ENCODE results near the gene FPGS.

FPGS gene

DNA sequence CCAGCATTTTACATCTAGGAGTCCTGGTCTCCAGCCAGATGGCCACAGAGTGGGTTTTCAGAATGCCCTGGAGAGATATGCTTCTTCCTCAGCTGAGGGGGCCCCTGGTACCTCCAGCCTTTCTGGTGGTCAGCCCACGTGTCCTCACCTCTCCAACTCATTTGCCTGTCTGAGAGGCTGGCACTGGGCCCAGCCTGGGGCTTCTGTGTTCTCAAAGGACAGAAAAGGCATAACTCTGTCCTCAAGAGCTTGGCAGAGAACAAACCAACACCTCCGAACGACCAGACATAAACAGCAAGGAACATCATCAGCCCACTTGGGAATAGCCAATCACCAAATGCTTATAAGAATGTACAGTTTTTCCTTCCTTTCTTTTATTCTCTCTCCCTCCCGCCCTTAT lies 34.7 kb downstream of the FPGS start:
- TF ChIP-seq, protein P1, sequence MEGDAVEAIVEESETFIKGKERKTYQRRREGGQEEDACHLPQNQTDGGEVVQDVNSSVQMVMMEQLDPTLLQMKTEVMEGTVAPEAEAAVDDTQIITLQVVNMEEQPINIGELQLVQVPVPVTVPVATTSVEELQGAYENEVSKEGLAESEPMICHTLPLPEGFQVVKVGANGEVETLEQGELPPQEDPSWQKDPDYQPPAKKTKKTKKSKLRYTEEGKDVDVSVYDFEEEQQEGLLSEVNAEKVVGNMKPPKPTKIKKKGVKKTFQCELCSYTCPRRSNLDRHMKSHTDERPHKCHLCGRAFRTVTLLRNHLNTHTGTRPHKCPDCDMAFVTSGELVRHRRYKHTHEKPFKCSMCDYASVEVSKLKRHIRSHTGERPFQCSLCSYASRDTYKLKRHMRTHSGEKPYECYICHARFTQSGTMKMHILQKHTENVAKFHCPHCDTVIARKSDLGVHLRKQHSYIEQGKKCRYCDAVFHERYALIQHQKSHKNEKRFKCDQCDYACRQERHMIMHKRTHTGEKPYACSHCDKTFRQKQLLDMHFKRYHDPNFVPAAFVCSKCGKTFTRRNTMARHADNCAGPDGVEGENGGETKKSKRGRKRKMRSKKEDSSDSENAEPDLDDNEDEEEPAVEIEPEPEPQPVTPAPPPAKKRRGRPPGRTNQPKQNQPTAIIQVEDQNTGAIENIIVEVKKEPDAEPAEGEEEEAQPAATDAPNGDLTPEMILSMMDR (IDR thresholded peaks at IDR 0.05): no peak

DNA sequence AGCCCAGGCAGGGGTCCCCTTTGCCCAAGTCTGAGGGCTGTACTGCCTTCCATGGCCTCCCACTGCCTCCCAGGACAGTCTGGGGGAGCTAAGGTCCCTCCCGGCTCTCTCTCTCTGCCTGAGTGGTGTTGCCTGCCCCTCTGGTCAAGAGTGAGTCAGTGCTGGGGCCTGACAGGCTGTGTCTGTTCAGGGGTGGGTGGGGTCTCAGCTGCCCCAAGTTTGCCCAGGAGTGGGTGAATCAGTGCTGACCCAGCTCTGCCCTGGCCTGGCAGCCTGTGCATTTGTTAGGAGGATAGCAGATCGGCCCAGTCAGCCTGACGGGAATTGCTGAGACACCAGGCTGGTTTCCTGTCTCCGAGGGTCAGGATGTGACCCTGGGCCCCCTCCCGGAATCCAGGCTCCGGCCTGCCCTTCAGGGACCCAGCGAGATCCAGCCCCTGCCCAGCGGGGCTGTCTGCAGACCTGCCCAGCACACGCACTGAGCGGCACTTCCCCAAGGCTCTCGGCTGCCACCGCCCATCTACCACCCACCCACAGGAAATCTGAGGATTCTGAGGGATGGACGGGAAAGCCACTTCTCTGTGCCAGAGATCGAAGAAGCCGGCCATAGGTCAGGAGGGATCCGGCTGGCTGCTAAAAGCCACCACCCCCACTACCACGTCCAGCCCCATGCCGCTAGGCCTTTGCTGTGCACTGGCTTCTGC lies 35.8 kb downstream of the FPGS start:
- TF ChIP-seq, protein P1 (IDR thresholded peaks at IDR 0.05): no peak

DNA sequence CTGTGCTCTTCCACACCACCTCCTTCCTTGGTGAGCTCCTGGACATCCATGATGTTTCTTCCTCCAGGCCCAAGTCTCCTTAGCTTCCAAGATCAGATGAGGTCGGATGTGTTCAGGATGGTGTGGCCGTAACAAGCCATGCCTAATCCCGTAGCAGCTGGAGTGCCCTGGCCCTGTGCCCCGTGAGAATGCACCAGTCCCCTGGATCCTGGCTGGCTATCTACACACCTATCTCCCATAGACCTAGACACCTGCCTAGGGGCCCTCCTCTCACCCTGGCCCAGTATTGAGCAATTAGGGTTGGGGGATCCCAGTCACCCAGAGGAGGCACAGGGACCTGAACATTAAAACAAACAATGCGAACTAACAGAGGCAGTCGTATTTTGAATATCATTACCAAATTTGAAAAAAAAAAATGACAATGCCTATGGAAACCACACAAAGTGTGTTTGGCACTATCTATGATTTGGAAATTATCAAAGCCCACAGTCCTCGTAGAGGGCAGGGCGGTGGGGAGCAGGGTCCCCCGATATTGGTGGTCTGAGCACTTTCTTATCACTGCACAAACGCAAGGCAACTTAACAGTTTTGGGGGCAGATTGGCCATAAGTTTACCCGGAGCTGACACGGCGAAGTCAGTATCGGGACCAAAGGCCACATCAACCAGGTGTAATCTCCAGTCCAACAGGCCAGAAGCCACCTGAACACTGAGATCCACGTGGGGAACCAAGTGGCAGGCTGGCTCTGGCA lies 38.6 kb downstream of the FPGS start:
- TF ChIP-seq, protein P1 (IDR thresholded peaks at IDR 0.05): no peak

- TF ChIP-seq, protein P1 (IDR thresholded peaks at IDR 0.05): no peak
These were observed 42.2 kb downstream of the FPGS start for GRCh38 chr9:127844821-127845359.

DNA sequence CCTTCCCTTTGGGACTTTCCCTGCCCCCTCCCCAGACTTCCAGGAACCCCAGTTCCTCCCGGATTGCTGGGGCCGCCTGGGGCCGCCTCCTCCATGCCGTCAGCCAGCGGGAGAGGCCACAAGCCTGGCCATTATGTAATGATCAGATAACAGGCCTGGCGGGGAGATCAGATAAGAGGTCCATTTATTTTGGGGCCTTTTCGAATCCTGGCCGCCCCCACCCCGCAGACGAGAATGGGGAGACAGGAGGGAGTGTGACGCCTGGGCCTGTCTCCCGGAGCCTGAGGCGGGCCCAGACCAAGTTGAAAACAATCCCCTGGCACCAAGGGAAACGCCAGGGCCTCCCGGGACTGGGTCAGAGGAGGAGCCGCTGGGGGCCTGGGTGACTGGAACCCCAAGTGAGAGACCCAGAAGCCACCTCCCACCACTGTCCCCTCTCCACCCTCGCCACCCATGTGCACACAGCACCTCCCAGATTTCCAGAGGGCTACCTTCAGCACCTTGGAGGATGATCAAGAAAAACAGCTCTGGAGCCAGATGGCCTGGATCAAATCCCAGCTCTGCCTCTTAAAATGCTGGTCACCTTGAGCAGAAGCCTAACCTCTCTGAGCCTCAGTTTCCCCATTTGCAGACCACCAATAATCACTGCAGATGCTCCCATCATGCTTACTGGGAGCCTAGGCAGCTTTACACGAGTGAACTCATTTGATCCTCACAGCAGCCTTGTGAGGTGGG lies 43.9 kb downstream of the FPGS start:
- TF ChIP-seq, protein P1 (IDR thresholded peaks at IDR 0.05): no peak

DNA sequence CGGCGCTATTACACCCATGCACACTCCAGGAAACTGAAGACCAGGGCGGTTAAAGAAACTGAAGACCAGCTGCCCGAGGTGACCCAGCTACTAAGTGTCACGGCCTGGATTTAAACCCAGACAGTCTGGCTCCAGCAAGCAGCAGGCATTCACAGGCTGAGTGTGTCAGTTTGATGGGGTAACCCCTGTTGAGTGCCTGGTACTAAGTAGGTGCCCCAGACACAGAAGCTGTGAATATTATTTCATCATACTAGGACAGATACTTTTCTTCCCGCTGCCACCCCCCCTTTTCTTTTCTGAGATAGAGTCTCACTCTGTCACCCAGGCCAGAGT lies 44.5 kb downstream of the FPGS start:
- TF ChIP-seq, protein P1 (IDR thresholded peaks at IDR 0.05): no peak

All from LNCAP (cell line).